ENCODE data around the gene STX1A.

Gene STX1A

DNA sequence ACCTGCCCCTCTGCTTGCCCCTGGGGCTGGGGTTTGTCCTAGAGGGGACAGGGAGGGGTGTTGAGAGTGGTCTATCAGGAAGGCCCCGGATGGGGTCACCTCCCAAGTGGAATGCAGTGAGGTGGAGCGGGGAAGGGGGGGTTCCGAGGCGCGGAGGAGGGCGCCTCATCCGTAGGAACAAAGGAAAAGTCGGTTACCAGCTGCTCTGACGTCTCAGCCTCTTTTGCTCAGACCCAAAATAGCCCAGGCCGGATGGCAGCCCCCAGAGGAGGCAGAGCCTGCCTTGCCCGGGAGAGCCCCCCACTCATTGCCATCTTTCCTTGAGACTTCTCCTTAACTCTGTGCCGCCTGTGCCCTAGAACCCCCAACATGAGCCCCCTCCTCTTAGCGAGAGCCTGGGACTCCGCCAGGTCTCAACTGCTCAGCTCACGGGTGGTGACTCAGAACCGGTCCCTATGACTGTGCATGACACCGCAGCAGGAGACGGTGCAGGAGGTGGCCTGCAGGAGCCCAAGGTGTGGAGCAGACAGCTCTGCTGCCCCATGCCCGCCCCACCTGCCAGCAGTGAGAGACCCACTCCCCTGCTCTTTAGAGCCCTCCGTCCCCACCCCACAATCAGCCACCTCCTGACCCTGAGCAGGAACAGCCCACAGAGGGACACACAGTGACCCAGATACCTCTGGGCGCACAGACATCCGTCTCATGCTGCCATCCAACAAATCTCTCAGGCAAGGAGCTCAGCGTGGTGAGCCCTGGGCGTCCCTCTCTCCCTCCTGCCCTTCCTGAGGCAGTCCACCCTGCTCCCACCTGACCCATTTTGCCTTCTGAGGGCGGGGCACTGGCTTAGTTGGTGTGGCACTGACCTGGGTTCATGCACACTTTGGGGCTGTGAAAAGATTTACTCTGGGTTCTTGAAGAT is 13.1 kb downstream of the STX1A start:
- no peak for DNase-seq

DNA sequence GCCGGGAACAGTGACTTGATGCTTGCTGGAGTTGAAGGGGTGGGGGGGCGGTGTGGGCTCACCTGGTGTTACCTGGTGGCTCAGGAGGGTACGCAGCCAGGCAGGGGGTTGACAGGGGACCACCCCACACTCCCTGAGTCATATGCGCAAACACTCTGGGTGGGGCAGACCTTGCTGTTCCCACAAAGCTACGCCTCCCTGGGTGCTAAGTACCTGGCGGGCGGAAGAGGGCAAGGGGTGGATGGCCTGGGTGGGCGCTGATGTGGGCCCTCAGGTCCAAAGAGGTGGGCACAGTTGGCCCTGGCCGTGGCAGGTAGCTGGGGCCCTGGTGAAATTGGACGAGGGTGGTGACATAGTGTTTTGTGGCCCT is 13.9 kb downstream of the STX1A start:
- no peak for DNase-seq

DNA sequence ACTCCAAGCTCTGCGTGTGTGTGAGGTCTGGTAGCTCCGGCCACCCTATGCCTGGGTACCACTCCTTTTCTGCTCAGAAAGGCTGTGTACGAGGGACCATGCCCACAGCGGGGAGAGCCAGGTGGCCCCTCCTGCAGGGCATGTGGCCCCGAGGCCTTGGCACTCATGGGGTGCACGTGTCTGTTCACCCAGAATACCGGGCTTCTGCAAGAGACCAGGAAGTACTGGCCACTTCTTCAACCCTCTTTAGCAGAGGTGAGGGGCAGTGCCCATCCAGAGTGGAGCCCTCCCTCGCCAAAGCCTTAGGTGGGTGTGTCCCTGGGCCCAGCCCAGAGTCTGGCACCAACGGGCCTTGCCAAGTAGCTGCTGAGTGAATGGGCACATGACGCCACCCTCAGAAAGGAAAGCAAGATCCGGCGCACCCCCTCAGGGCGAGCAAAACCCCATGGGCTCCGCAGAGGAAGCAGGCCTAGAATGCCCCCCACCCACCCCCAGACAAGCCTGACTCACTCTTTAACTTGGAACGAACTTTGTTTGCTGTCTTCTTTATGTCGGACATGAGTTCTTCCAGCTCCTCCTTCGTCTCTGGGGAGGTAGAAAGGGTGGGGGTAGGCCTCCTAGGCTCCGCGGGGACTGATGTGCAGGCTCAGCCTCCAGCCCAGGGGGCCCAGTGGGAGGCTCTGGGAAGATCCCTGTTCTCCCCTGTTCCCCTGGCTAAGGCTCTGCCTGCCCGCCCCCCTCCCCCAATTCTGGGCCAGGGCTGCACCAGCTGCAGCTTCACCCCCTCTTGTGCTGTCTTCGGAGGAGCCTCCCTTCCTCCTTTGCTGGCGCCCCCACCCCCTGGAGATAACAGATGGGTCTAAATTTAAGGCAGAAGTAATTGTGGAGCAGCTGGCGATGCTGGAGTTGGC is 14.6 kb downstream of the STX1A start:
- no peak for DNase-seq

GRCh38 chr7:73703757-73704639 is 15.5 kb downstream of the STX1A start:
- no peak for DNase-seq

- DNase-seq = no peak
Measured at GRCh38 chr7:73703225-73703624, 16.2 kb downstream of the STX1A start.

DNA sequence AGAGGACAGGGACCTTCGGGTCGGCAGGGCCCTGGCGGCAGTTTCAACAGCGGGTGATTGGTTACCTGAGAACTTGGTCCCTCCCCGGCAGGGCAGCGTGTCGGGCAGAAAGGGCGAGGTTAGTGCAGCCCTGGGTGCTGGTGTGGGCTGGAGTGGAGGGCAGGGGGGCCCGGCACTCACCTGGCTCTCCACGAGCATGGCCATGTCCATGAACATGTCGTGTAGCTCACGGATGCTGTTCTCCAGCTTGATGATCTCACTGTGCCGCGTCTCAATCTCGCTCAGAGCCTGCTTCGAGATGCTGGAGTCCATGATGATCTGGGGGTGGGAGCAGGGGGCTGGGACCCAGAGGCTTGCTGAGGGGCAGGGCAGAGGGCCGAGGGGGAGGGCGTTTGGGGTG is 16.8 kb downstream of the STX1A start:
- DNase-seq = no peak

DNA sequence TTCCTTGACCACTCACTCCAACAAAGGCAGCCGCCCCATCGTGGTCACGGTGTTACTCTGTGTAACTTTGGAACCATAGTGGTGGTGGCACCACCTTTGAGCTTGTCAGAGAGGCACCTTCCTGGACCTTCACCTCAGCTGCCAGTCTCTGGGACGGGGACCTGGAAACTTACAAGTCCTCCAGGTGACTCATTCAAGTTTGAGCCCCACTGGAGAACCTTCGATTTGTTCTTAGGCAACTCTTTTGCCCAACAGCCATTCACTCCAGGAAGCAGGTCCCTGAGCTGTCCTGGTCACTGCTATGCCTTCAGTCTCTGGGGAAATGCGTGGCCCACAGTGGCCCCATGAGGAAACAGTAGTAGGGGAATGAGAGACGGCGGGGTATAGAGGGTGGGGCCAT is 17.2 kb downstream of the STX1A start:
- DNase-seq = no peak

DNA sequence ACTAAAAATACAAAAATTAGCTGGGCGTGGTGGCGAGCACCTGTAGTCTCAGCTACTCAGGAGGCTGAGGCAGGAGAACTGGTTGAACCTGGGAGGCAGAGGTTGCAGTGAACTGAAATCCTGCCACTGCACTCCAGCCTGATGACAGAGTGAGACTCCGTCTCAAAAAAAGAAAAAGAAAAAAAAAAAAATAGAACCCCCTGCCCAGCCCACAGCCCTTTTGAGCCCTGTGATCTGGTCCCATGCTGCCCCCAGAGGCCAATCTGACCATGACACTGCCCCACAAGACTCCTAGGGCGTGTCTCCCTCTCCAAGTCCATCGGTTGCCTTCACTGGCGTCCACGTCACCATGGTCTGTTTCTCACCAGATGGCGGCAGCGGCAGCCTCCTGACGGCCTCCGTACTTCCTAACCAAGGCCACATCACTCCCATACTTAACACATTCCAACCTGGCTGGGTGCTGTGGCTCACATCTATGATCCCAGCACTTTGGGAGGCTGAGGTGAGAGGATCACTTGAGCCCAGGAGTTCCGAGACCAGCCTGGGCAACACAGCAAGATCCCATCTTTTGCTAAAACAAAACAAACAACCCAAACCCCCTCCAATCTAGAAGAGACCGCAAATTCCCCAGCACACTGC is 18.0 kb downstream of the STX1A start:
- no peak for DNase-seq

GRCh38 chr7:73700581-73701134 is 18.8 kb downstream of the STX1A start:
- DNase-seq = no peak

GRCh38 chr7:73700069-73700423 is 19.4 kb downstream of the STX1A start:
- DNase-seq = no peak

DNA sequence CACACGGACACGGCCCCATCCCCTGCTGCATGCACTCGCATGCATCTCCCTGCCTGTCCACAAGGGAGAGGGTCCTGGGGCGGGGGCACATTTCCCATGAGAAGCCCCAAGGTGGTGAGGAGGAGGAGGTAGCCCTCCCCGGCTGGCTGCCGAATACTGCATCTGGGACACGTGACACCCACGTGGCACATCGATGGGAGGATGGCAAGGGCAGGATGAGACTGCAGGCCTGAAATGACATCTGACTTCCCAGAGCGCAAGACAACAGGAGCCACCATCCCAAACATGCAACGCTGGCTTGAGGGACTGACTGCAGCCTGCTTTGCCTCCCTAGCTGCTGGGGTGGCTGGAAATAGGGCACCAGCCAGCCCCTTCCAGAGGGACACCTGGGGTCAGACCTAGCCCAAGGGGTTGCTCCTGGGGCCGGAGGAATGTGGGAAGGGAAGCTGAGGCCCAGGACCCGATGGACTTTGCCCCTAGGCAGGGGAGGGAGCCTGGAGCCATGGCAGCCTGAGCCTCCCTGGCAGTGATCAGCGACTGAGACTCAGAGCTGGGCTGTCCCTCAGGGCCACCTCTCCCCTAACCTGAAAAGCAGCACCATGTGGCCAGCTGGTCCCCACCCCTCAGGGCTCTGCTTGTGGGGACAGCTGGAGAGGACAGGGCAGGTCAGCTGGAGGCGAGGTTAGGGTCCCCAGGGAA is 19.9 kb downstream of the STX1A start:
- no peak for DNase-seq

DNA sequence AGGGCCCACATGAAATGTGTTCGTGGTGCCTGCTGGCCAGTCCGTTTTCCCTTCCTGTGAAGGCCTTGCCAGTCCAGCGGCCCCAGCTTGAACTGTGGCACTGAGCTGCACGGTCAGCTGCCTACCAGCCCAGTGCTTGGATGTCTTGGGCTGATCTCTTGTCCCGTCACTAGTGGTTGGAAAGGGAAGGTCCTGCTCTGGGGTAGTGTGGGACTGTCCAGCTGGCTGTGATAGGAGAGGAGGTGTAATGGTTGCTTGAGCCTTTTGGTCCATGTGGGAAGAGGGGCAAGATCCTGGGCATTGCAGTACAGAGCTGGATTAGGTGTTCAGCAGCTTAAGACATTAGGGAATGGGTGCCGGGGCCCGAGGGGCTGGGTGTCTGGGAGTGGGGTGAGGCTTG is 21.1 kb downstream of the STX1A start:
- no peak for DNase-seq

GRCh38 chr7:73696372-73696771 is 23.1 kb downstream of the STX1A start:
- DNase-seq = no peak

- no peak for DNase-seq
Measured at GRCh38 chr7:73690646-73691045, 28.8 kb downstream of the STX1A start.

DNA sequence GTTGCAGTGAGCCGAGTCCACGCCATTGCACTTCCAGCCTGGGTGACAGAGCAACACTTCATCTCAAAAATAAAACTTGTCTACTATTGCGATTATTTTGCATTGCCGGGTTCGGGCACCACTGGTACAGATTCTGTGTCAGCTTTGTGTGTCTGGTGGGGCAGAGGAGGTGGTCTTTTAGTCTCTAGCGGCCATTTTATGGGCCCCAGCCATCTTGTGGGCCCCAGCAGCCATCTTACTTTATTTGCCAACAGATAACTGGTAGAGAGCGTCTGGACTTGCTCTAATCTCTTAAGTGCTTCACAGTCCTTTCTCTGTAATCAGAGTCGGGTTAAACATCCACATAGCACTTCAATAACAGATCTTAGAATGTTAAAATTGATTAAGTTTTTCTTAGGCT is 31.2 kb downstream of the STX1A start:
- DNase-seq = no peak

GRCh38 chr7:73685311-73685710 is 34.2 kb downstream of the STX1A start:
- DNase-seq = no peak

GRCh38 chr7:73683788-73684693 is 35.4 kb downstream of the STX1A start:
- no peak for DNase-seq

GRCh38 chr7:73683056-73683787 is 36.2 kb downstream of the STX1A start, which contains the start of the genes BUD23 and DNAJC30:
BUD23 (plus strand) TSS chr7:73683597; CDS start chr7:73683626, 29 bp downstream.
DNAJC30 (minus strand) TSS chr7:73683453; CDS start chr7:73683423, 30 bp downstream.
- peak; percentile 78 for DNase-seq

GRCh38 chr7:73682745-73683055 is 36.8 kb downstream of the STX1A start:
- no peak for DNase-seq

DNA sequence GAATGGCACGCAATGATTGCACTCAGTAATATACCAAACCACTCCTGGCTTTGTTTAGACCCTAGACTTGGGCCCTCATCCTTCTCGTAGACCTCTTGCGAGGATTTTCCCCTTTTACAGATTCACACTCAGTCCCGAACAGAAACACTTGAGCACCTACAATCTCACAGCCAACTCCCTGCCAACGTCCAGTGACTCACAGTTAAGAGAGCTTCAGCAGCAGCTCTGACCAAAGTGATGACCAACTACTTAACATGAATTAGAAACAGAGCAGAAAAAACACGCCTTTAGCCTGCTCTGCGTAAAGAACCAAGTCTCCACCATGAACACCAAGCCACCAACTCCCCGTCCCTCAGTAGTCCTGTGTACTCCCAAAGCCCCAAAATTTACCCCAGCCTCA is 38.4 kb downstream of the STX1A start:
- no peak for DNase-seq
